ENCODE data around the gene CRTC1. TPM values are rescaled to one million over a fixed set of nuclear protein-coding genes. Genes with fewer than 3 reads are reported as not detected.

CRTC1 gene
- total and polyA plus RNA-seq, 10 donors = 3.1 to 15.7 (median 8.2) TPM

GRCh38 chr19:18745012-18745735, 61.7 kb downstream of the CRTC1 start:
- Histone ChIP-seq H3K36me3 (peaks cover 0 to 43% (median 2%) of the 10 kb centered on the region in 6 donors), H3K27me3 (replicated peaks in 1 of 7) (no peaks in the 10 kb centered on the region), H3K9me3 (no peaks in the 10 kb centered on the region), H3K4me1 (peaks cover 0 to 12% (median 0%) of the 10 kb centered on the region in 6 donors), H3K4me3 (no peak overlapping the region), H3K27ac (no peak overlapping the region)
- no peak for DNase-seq
- no peak for TF ChIP-seq POLR2A (IDR thresholded peaks at IDR 0.05)
- TF ChIP-seq POLR2AphosphoS5 (IDR thresholded peaks at IDR 0.05) = no peak
- TF ChIP-seq CTCF (IDR thresholded peaks at IDR 0.05 in 8 of 11, conservative IDR thresholded peaks at IDR 0.05 in 3 of 11) = no peak
- intact Hi-C loops (cut with DNase I; ENCODE audit: low total_unique reads) = no loop called here
- WGBS, 5 donors = 91 to 98% (median 94%) methylated on average over 15 to 26 of the region's 26 CpGs

- no peak overlapping the region for H3K4me3 ChIP-seq
These were observed 62.5 kb downstream of the CRTC1 start for GRCh38 chr19:18745931-18746330.

GRCh38 chr19:18746401-18747325, 63.2 kb downstream of the CRTC1 start:
- Histone ChIP-seq H3K4me3 (no peak overlapping the region), H3K36me3 (peaks cover 0 to 58% (median 7%) of the 10 kb centered on the region in 6 donors), H3K4me1 (peaks cover 0 to 12% (median 0%) of the 10 kb centered on the region in 6 donors), H3K27me3 (replicated peaks in 1 of 7) (no peaks in the 10 kb centered on the region), H3K9me3 (no peaks in the 10 kb centered on the region), H3K27ac (no peak overlapping the region)
- intact Hi-C loops (cut with DNase I; ENCODE audit: low total_unique reads) = no loop called here
- WGBS, 5 donors = 77 to 85% (median 80%) methylated on average over 20 to 29 of the region's 29 CpGs
- TF ChIP-seq POLR2A (IDR thresholded peaks at IDR 0.05) = no peak
- no peak for TF ChIP-seq CTCF (IDR thresholded peaks at IDR 0.05 in 8 of 11, conservative IDR thresholded peaks at IDR 0.05 in 3 of 11)
- TF ChIP-seq POLR2AphosphoS5 (IDR thresholded peaks at IDR 0.05) = no peak
- DNase-seq = no peak

More at GRCh38 chr19:18745931-18746330, 62.5 kb downstream of the CRTC1 start:
- TF ChIP-seq POLR2AphosphoS5 (IDR thresholded peaks at IDR 0.05) (no peak), CTCF (IDR thresholded peaks at IDR 0.05 in 8 of 11, conservative IDR thresholded peaks at IDR 0.05 in 3 of 11) (no peak), POLR2A (IDR thresholded peaks at IDR 0.05) (no peak)
- H3K27ac ChIP-seq = no peak overlapping the region
- peaks cover 0 to 12% (median 0%) of the 10 kb centered on the region in 6 donors for H3K4me1 ChIP-seq
- 92 to 99% (median 94%) methylated on average over 2 to 5 of the region's 5 CpGs for WGBS, 5 donors
- no peaks in the 10 kb centered on the region for H3K9me3 ChIP-seq
- no peak for DNase-seq
- H3K36me3 ChIP-seq = peaks cover 0 to 50% (median 6%) of the 10 kb centered on the region in 6 donors
- intact Hi-C loops (cut with DNase I; ENCODE audit: low total_unique reads) = no loop called here
- no peaks in the 10 kb centered on the region for H3K27me3 ChIP-seq (replicated peaks in 1 of 7)
